Stimulated activated CD4-positive, alpha-beta T cell treated with anti-CD3 and anti-CD28 coated beads, Interleukin-12 subunit alpha, Interleukin-12 subunit beta, amount 100 ng/mL, for 48 hours (primary cell): ENCODE measurements around the gene C14orf119.

ENCODE experiments used
- DNase-seq, 3 donors: peaks; one replicate each; pipeline ENCODE4 v3.0.0-alpha.2; 2020; ENCODE audit warnings: low read depth in 2 of 3, low spot score in 1 of 3

Gene C14orf119

GRCh38 chr14:23060536-23061260 is 34.6 kb upstream of the C14orf119 start:
- DNase-seq = no peak

GRCh38 chr14:23062002-23062401 is 33.3 kb upstream of the C14orf119 start:
- DNase-seq = no peak

- DNase-seq = no peak
These were observed 31.7 kb upstream of the C14orf119 start for GRCh38 chr14:23063601-23064000.

GRCh38 chr14:23066368-23066767 is 28.9 kb upstream of the C14orf119 start:
- DNase-seq = no peak

GRCh38 chr14:23066855-23067744 is 28.2 kb upstream of the C14orf119 start:
- DNase-seq = no peak

GRCh38 chr14:23067847-23068788 is 27.2 kb upstream of the C14orf119 start:
- DNase-seq = no peak

GRCh38 chr14:23068789-23069412 is 26.4 kb upstream of the C14orf119 start:
- DNase-seq = peak; percentile 61 to 80 (median 63)

- no peak for DNase-seq
These were observed 25.9 kb upstream of the C14orf119 start for GRCh38 chr14:23069413-23069806.

- DNase-seq = no peak
These were observed 24.8 kb upstream of the C14orf119 start for GRCh38 chr14:23070262-23071129.

GRCh38 chr14:23071244-23071920 is 23.9 kb upstream of the C14orf119 start:
- DNase-seq = peak; percentile 68 to 72 (median 70)

GRCh38 chr14:23071921-23072539 is 23.3 kb upstream of the C14orf119 start:
- no peak for DNase-seq

GRCh38 chr14:23074906-23075305 is 20.4 kb upstream of the C14orf119 start:
- DNase-seq = no peak

GRCh38 chr14:23076785-23077408 is 18.4 kb upstream of the C14orf119 start:
- peak in 1 of 3 donors; percentile 44 for DNase-seq

- DNase-seq = no peak
These were observed 17.3 kb upstream of the C14orf119 start for GRCh38 chr14:23077962-23078361.

- DNase-seq = no peak
These were observed 16.6 kb upstream of the C14orf119 start for GRCh38 chr14:23078692-23079116.

- no peak for DNase-seq
These were observed 15.6 kb upstream of the C14orf119 start for GRCh38 chr14:23079716-23080115.

GRCh38 chr14:23080474-23080873 is 14.8 kb upstream of the C14orf119 start:
- no peak for DNase-seq

GRCh38 chr14:23085458-23085857 is 9.8 kb upstream of the C14orf119 start:
- no peak for DNase-seq
